ENCODE measurements around the gene BMP2K.

BMP2K gene

GRCh38 chr4:78953231-78953630 is 177.1 kb downstream of the BMP2K start:
- Histone ChIP-seq H3K27me3 (ENCODE audit: control insufficient read depth, low read length) (peaks cover 6% of the 10 kb centered on the region), H3K4me1 (ENCODE audit: control insufficient read depth, low read length) (no peaks in the 10 kb centered on the region), H4K20me1 (ENCODE audit: control insufficient read depth, insufficient read depth, low read depth, low read length) (no peaks in the 10 kb centered on the region), H3K79me2 (ENCODE audit: control insufficient read depth, low read length) (no peaks in the 10 kb centered on the region), H3K4me3 (ENCODE audit: low read length) (no peak overlapping the region), H3F3A (ENCODE audit: control insufficient read depth, insufficient read depth) (no peaks in the 10 kb centered on the region), H3K4me2 (ENCODE audit: low read length) (no peak overlapping the region), H3K36me3 (ENCODE audit: control insufficient read depth, low read length) (no peaks in the 10 kb centered on the region), H3K9me2 (replicated peaks; ENCODE audit: control insufficient read depth, low read length) (no peaks in the 10 kb centered on the region), H3K27ac (ENCODE audit: low read depth, low read length) (no peak overlapping the region), H3K9me3 (ENCODE audit: control insufficient read depth, insufficient read depth, low read length) (no peaks in the 10 kb centered on the region)
- TF ChIP-seq EZH2phosphoT487 (IDR thresholded peaks at IDR 0.05; ENCODE audit: borderline replicate concordance, low read length) (no peak), CTCF (IDR thresholded peaks at IDR 0.05; ENCODE audit: low read depth, low read length, poor library complexity, severe bottlenecking) (no peak)

GRCh38 chr4:78953769-78954666 is 177.9 kb downstream of the BMP2K start:
- Histone ChIP-seq H4K20me1 (ENCODE audit: control insufficient read depth, insufficient read depth, low read depth, low read length) (no peaks in the 10 kb centered on the region), H3K9me3 (ENCODE audit: control insufficient read depth, insufficient read depth, low read length) (no peaks in the 10 kb centered on the region), H3K27ac (ENCODE audit: low read depth, low read length) (no peak overlapping the region), H3K4me3 (ENCODE audit: low read length) (no peak overlapping the region), H3K4me2 (ENCODE audit: low read length) (no peak overlapping the region), H3K79me2 (ENCODE audit: control insufficient read depth, low read length) (no peaks in the 10 kb centered on the region), H3F3A (ENCODE audit: control insufficient read depth, insufficient read depth) (no peaks in the 10 kb centered on the region), H3K4me1 (ENCODE audit: control insufficient read depth, low read length) (no peaks in the 10 kb centered on the region), H3K9me2 (replicated peaks; ENCODE audit: control insufficient read depth, low read length) (no peaks in the 10 kb centered on the region), H3K36me3 (ENCODE audit: control insufficient read depth, low read length) (no peaks in the 10 kb centered on the region), H3K27me3 (ENCODE audit: control insufficient read depth, low read length) (peaks cover 6% of the 10 kb centered on the region)
- TF ChIP-seq EZH2phosphoT487 (IDR thresholded peaks at IDR 0.05; ENCODE audit: borderline replicate concordance, low read length) (no peak), CTCF (IDR thresholded peaks at IDR 0.05; ENCODE audit: low read depth, low read length, poor library complexity, severe bottlenecking) (peak; percentile 66)

GRCh38 chr4:78956975-78957374 is 180.8 kb downstream of the BMP2K start:
- Histone ChIP-seq H3K79me2 (ENCODE audit: control insufficient read depth, low read length) (no peaks in the 10 kb centered on the region), H3K9me2 (replicated peaks; ENCODE audit: control insufficient read depth, low read length) (no peaks in the 10 kb centered on the region), H3K36me3 (ENCODE audit: control insufficient read depth, low read length) (no peaks in the 10 kb centered on the region), H3K27ac (ENCODE audit: low read depth, low read length) (no peak overlapping the region), H4K20me1 (ENCODE audit: control insufficient read depth, insufficient read depth, low read depth, low read length) (no peaks in the 10 kb centered on the region), H3K27me3 (ENCODE audit: control insufficient read depth, low read length) (peaks cover 6% of the 10 kb centered on the region), H3F3A (ENCODE audit: control insufficient read depth, insufficient read depth) (no peaks in the 10 kb centered on the region), H3K9me3 (ENCODE audit: control insufficient read depth, insufficient read depth, low read length) (no peaks in the 10 kb centered on the region), H3K4me3 (ENCODE audit: low read length) (no peak overlapping the region), H3K4me2 (ENCODE audit: low read length) (no peak overlapping the region), H3K4me1 (ENCODE audit: control insufficient read depth, low read length) (no peaks in the 10 kb centered on the region)
- TF ChIP-seq EZH2phosphoT487 (IDR thresholded peaks at IDR 0.05; ENCODE audit: borderline replicate concordance, low read length) (no peak), CTCF (IDR thresholded peaks at IDR 0.05; ENCODE audit: low read depth, low read length, poor library complexity, severe bottlenecking) (no peak)

Measured in DOHH2 (cell line).